Fibroblast of lung (primary cell): ENCODE results near the gene SESN3. TPM values are rescaled to one million over a fixed set of nuclear protein-coding genes. Genes with fewer than 3 reads are reported as not detected.
"Not testable (repeated sequence)": the region's sequence is repeated elsewhere in the genome, so short reads cannot be mapped to it uniquely, and the experiment has no call there.

Experiments used
- DNase-seq, 2 donors: peaks; one replicate each; pipeline versions ENCODE4 v3.0.0 to v3.0.0-alpha.2; 2010; ENCODE audit warnings: low read depth in 2 of 2
- H2AFZ ChIP-seq: 2 replicates; pipeline ENCODE4 v1.5.1; 2012; ENCODE audit warnings: low read length, control low read depth, inconsistent platforms
- H3K27ac ChIP-seq: 2 replicates; pipeline ENCODE4 v1.5.1; 2011; ENCODE audit warnings: low read length, control low read depth; ENCODE audit not compliant: insufficient read depth
- H3K27me3 ChIP-seq: 2 replicates; pipeline ENCODE4 v1.5.1; 2011; ENCODE audit warnings: mild to moderate bottlenecking, low read length; ENCODE audit not compliant: control insufficient read depth, insufficient read depth
- H3K36me3 ChIP-seq: 2 replicates; pipeline ENCODE4 v1.5.1; 2011; ENCODE audit warnings: low read length; ENCODE audit not compliant: control insufficient read depth, insufficient read depth
- H3K4me1 ChIP-seq: 2 replicates; pipeline ENCODE4 v1.5.1; 2011; ENCODE audit warnings: low read length; ENCODE audit not compliant: control insufficient read depth, insufficient read depth; ENCODE audit errors: extremely low read depth
- H3K4me2 ChIP-seq: 2 replicates; pipeline ENCODE4 v1.5.1; 2011; ENCODE audit warnings: low read length, control low read depth; ENCODE audit not compliant: insufficient read depth; ENCODE audit errors: extremely low read depth
- H3K4me3 ChIP-seq, 4 experiments: fragments of 200-600 bp in 1 of 4; sonication (generic) in 1 of 4; replicated peaks in 1 of 4; 2 replicates each; pipeline ENCODE4 v1.5.1; 2011 to 2016; ENCODE audit warnings: low read length in 4 of 4, low read depth in 3 of 4, mild to moderate bottlenecking in 3 of 4, control low read depth in 2 of 4, inconsistent platforms in 1 of 4, mixed read lengths in 1 of 4; ENCODE audit not compliant: insufficient read depth in 1 of 4; ENCODE audit errors: control extremely low read depth in 1 of 4
- H3K79me2 ChIP-seq: 2 replicates; pipeline ENCODE4 v1.5.1; 2012; ENCODE audit warnings: mild to moderate bottlenecking, low read length, inconsistent platforms; ENCODE audit not compliant: control insufficient read depth, insufficient read depth
- H3K9ac ChIP-seq: 2 replicates; pipeline ENCODE4 v1.5.1; 2011; ENCODE audit warnings: mild to moderate bottlenecking, low read length, control low read depth; ENCODE audit not compliant: insufficient read depth
- H3K9me3 ChIP-seq: 2 replicates; pipeline ENCODE4 v1.5.1; 2012; ENCODE audit warnings: low read depth, low read length; ENCODE audit not compliant: control insufficient read depth, insufficient read depth
- H4K20me1 ChIP-seq: 2 replicates; pipeline ENCODE4 v1.5.1; 2011; ENCODE audit warnings: low read length; ENCODE audit not compliant: control insufficient read depth, insufficient read depth; ENCODE audit errors: extremely low read depth
- EZH2 ChIP-seq: IDR thresholded peaks from 2 replicates; pipeline ENCODE4 v1.5.1; 2012; ENCODE audit warnings: low read length, control low read depth, mild to moderate bottlenecking; ENCODE audit errors: missing control alignments
- polyA plus RNA-seq, 2 donors: library from polyadenylated mRNA; depleted of rRNA in 1 of 2; stranded (reverse) in 1 of 2; unstranded in 1 of 2; fragments of >200 nt; gene quantifications; 2 replicates each; pipeline ENCODE4 v1.2.1, GENCODE V29; 2011 to 2012; ENCODE audit warnings: missing spikeins in 1 of 2
- total RNA-seq: library from RNA; depleted of rRNA; stranded (reverse); fragments of >200 nt; gene quantifications from 2 replicates; pipeline ENCODE4 v1.2.1, GENCODE V29; 2014
- TF ChIP-seq, protein P1 (sequence below), 2 donors: IDR thresholded peaks in 1 of 2; conservative IDR thresholded peaks in 1 of 2; 1 replicate in 1 of 2; 2 replicates in 1 of 2; pipeline ENCODE4 v1.5.1; 2011 to 2012; ENCODE audit warnings: low read length in 2 of 2, control low read depth in 1 of 2, inconsistent platforms in 1 of 2, low read depth in 1 of 2, mild to moderate bottlenecking in 1 of 2

Gene SESN3
- total and polyA plus RNA-seq, 2 donors (not counting 1 experiment from before 2014, with no cell fraction given): 6.4 to 60.1 TPM

DNA sequence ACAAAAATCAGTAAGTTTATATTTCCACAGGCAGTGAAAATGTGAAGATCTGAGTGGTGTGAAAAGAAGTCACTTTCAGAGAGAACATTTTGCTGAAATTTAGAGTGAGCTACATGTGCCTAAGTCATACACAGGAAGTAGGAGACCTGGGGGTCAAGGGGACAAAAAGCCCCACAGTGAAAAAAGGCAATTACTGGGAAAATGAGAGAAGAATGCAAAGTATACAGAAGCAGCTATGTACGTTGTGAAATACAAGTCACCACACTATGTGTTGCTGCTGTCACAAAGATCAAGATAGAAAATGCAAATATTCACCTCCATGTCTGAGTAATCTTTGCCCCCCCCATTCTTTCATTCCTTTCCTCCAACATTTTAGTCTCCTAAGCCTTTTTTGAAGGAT, 21.6 kb upstream of the SESN3 start:
- Histone ChIP-seq H3K36me3 (no peaks in the 10 kb centered on the region), H3K9me3 (no peaks in the 10 kb centered on the region), H3K4me2 (no peak overlapping the region), H3K27me3 (peaks cover 2% of the 10 kb centered on the region), H3K27ac (no peak overlapping the region), H3K4me3 (no peak overlapping the region), H3K9ac (no peak overlapping the region), H4K20me1 (no peaks in the 10 kb centered on the region), H3K79me2 (no peaks in the 10 kb centered on the region), H2AFZ (no peak overlapping the region), H3K4me1 (peaks cover 2% of the 10 kb centered on the region)
- TF ChIP-seq, protein P1, sequence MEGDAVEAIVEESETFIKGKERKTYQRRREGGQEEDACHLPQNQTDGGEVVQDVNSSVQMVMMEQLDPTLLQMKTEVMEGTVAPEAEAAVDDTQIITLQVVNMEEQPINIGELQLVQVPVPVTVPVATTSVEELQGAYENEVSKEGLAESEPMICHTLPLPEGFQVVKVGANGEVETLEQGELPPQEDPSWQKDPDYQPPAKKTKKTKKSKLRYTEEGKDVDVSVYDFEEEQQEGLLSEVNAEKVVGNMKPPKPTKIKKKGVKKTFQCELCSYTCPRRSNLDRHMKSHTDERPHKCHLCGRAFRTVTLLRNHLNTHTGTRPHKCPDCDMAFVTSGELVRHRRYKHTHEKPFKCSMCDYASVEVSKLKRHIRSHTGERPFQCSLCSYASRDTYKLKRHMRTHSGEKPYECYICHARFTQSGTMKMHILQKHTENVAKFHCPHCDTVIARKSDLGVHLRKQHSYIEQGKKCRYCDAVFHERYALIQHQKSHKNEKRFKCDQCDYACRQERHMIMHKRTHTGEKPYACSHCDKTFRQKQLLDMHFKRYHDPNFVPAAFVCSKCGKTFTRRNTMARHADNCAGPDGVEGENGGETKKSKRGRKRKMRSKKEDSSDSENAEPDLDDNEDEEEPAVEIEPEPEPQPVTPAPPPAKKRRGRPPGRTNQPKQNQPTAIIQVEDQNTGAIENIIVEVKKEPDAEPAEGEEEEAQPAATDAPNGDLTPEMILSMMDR (conservative IDR thresholded peaks at IDR 0.05 in 1 of 2, IDR thresholded peaks at IDR 0.05 in 1 of 2; ENCODE audit: low read depth in 1 of 2, low read length in 2 of 2): no peak
- no peak for TF ChIP-seq EZH2
- peak in 1 of 2 donors; percentile 37 for DNase-seq

DNA sequence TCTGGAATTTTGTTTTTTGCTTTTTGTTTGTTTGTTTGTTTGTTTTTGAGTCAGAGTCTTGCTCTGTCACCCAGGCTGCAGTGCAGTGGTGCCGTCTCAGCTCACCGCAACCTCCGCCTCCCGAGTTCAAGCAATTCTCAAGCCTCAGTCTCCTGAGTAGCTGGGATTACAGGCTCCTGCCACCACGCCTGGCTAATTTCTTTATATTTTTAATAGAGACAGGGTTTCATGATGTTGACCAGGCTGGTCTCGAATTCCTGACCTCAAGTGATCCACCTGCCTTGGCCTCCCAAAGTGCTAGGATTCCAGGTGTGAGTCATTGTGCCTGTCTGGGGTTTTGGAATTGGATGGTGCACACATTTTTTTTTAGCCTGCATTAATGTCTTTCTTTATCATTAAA, 20.9 kb upstream of the SESN3 start:
- H3K27me3 ChIP-seq, H3K4me2 ChIP-seq, H3K79me2 ChIP-seq, H3K27ac ChIP-seq, H3K36me3 ChIP-seq, H3K9me3 ChIP-seq, H3K9ac ChIP-seq, DNase-seq, H3K4me3 ChIP-seq, H2AFZ ChIP-seq, H4K20me1 ChIP-seq, H3K4me1 ChIP-seq: not testable (repeated sequence)

DNA sequence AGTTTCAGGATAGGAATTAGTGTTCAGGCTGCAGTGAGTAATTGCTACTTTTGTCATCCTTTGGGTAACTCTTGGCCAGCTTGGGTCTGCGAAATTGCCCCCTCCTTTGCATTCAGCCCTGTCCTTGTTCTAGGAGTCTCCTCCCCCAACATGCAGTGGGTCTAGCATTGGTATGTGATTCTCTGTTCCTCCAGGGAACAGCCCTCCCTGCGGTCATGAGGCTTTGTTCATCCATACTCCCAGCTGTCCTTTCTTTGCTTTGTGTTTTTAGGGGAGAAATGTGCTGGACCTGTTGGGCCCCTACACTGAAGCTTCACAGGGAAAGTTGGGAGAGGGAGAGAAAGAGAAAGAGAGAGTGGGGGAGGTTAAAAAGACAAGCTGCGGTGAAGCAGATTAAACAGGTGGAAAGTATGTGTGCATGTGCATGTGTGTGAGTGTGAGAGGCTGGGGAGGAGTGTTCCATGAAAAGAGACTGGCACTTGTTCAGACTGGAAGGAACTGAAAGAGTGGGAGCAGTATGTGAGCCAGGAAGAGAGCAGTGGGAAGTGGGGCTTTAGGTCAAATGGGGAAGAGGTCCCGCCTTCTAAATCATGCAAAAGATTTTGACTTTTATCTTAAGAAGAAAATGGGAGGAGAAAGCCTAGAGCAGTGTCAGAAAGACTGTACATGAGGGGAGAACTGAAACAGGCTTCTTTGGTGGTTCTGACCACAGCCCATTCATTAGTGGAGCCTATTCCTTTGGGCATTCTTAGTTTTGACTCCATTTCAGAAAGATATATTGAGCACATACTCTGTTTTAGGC, 17.9 kb upstream of the SESN3 start:
- TF ChIP-seq EZH2: no peak
- TF ChIP-seq, protein P1 (conservative IDR thresholded peaks at IDR 0.05 in 1 of 2, IDR thresholded peaks at IDR 0.05 in 1 of 2; ENCODE audit: low read depth in 1 of 2, low read length in 2 of 2): no peak
- H4K20me1 ChIP-seq: no peaks in the 10 kb centered on the region
- H2AFZ ChIP-seq: no peak overlapping the region
- no peaks in the 10 kb centered on the region for H3K27me3 ChIP-seq
- no peak for DNase-seq
- H3K4me1 ChIP-seq: peaks cover under 1% of the 10 kb centered on the region
- H3K4me3 ChIP-seq: no peak overlapping the region
- H3K36me3 ChIP-seq: no peaks in the 10 kb centered on the region
- H3K79me2 ChIP-seq: no peaks in the 10 kb centered on the region
- H3K4me2 ChIP-seq: no peak overlapping the region
- H3K27ac ChIP-seq: no peak overlapping the region
- H3K9ac ChIP-seq: no peak overlapping the region
- H3K9me3 ChIP-seq: no peaks in the 10 kb centered on the region
